HepG2 (cell line): ENCODE data around the gene SURF6. TPM values are rescaled to one million over a fixed set of nuclear protein-coding genes. Genes with fewer than 3 reads are reported as not detected.

Experiments
- AGO1 ChIP-seq: fragments of 200-400 bp; formaldehyde crosslinking; IDR thresholded peaks from 2 replicates; pipeline ENCODE4 v1.6.1; 2017; ENCODE audit warnings: mild to moderate bottlenecking, low read depth, low read length, moderate library complexity; ENCODE audit not compliant: poor library complexity, severe bottlenecking
- KDM2A ChIP-seq: sonication (generic); formaldehyde crosslinking; IDR thresholded peaks from 2 replicates; pipeline ENCODE4 v1.4.0; 2020; ENCODE audit warnings: low read depth, missing genetic modification reagents, borderline replicate concordance
- KDM6A ChIP-seq: IDR thresholded peaks from 2 replicates; pipeline ENCODE4 v1.6.1; 2016; ENCODE audit warnings: low read depth
- KLF13 ChIP-seq: sonication (generic); formaldehyde crosslinking; IDR thresholded peaks from 2 replicates; pipeline ENCODE4 v1.4.0; 2020; ENCODE audit warnings: mild to moderate bottlenecking, missing genetic modification reagents
- KLF6 ChIP-seq: IDR thresholded peaks from 2 replicates; pipeline ENCODE4 v1.8.0; 2016; ENCODE audit warnings: missing biosample characterization, missing genetic modification reagents
- MTA1 ChIP-seq: sonication (generic); formaldehyde crosslinking; IDR thresholded peaks from 2 replicates; pipeline ENCODE4 v1.4.0; 2020; ENCODE audit warnings: missing genetic modification reagents, mild to moderate bottlenecking, borderline replicate concordance
- PPARG ChIP-seq: conservative IDR thresholded peaks from 2 replicates; pipeline ENCODE4 v1.6.1; 2016; ENCODE audit warnings: missing biosample characterization, missing genetic modification reagents
- SRY ChIP-seq: sonication (generic); formaldehyde crosslinking; IDR thresholded peaks from 2 replicates; pipeline ENCODE4 v1.8.0; 2022; ENCODE audit warnings: mild to moderate bottlenecking, missing genetic modification reagents
- U2AF2 ChIP-seq: fragments of 200-400 bp; formaldehyde crosslinking; IDR thresholded peaks from 2 replicates; pipeline ENCODE4 v1.6.1; 2017; ENCODE audit warnings: low read depth, mild to moderate bottlenecking, low read length
- ZFP36 ChIP-seq: fragments of 150-350 bp; IDR thresholded peaks from 2 replicates; pipeline ENCODE4 v1.6.1; 2018; ENCODE audit warnings: borderline replicate concordance, low read length, low read depth; ENCODE audit not compliant: partially characterized antibody
- ZFY ChIP-seq: sonication (generic); formaldehyde crosslinking; IDR thresholded peaks from 2 replicates; pipeline ENCODE4 v1.4.0; 2020; ENCODE audit warnings: missing genetic modification reagents
- ZNF383 ChIP-seq: sonication (generic); formaldehyde crosslinking; IDR thresholded peaks from 2 replicates; pipeline ENCODE4 v1.4.0; 2020; ENCODE audit warnings: missing genetic modification reagents, mild to moderate bottlenecking, borderline replicate concordance
- ZNF441 ChIP-seq: sonication (generic); formaldehyde crosslinking; IDR thresholded peaks from 2 replicates; pipeline ENCODE4 v1.7.0; 2021; ENCODE audit warnings: missing genetic modification reagents, borderline replicate concordance
- ZNF510 ChIP-seq: sonication (generic); formaldehyde crosslinking; IDR thresholded peaks from 2 replicates; pipeline ENCODE4 v1.4.0; 2020; ENCODE audit warnings: low read depth, mild to moderate bottlenecking, missing genetic modification reagents
- ZNF652 ChIP-seq: IDR thresholded peaks from 2 replicates; pipeline ENCODE4 v1.6.1; 2016; ENCODE audit warnings: low read depth, borderline replicate concordance
- ZNF674 ChIP-seq: sonication (generic); formaldehyde crosslinking; IDR thresholded peaks from 2 replicates; pipeline ENCODE4 v1.5.0; 2020; ENCODE audit warnings: low read depth, mild to moderate bottlenecking, missing genetic modification reagents
- ZNF883 ChIP-seq: sonication (generic); formaldehyde crosslinking; IDR thresholded peaks from 2 replicates; pipeline ENCODE4 v1.5.1; 2020; ENCODE audit warnings: mild to moderate bottlenecking, missing genetic modification reagents; ENCODE audit errors: not compliant biosample characterization
- polyA plus RNA-seq, 8 experiments: library from polyadenylated mRNA; depleted of rRNA in 3 of 8; stranded (reverse) in 7 of 8; unstranded in 1 of 8; fragments of >200 nt; fragmentation: Illumina TruSeq in 4 of 8; extraction: Trizol in 4 of 8; gene quantifications; 2 replicates each; pipeline versions ENCODE4 v1.2.1 to v1.2.3, GENCODE V29; 2011 to 2016; ENCODE audit warnings: low read depth in 4 of 8, missing spikeins in 1 of 8, mixed read lengths in 1 of 8; ENCODE audit not compliant: insufficient read depth in 1 of 8
- total RNA-seq, 5 experiments: library from RNA; depleted of rRNA; stranded (reverse); fragments of >200 nt; fragmentation: Illumina TruSeq; extraction: Trizol; gene quantifications; 2 replicates each; pipeline ENCODE4 v1.2.3, GENCODE V29; 2016; ENCODE audit warnings: low read depth in 1 of 5
- TF ChIP-seq, protein P1 (sequence below): sonication (generic); formaldehyde crosslinking; conservative IDR thresholded peaks from 2 replicates; pipeline ENCODE4 v1.8.0; 2022; ENCODE audit warnings: mild to moderate bottlenecking, moderate library complexity, missing genetic modification reagents
- TF ChIP-seq, protein P2 (sequence below): IDR thresholded peaks from 2 replicates; pipeline ENCODE4 v1.6.1; 2016; ENCODE audit warnings: low read depth
- TF ChIP-seq, protein P3 (sequence below): sonication (generic); formaldehyde crosslinking; IDR thresholded peaks from 2 replicates; pipeline ENCODE4 v1.4.0; 2020; ENCODE audit warnings: missing genetic modification reagents, borderline replicate concordance
- TF ChIP-seq, protein P4 (sequence below): IDR thresholded peaks from 2 replicates; pipeline ENCODE4 v1.6.1; 2016; ENCODE audit warnings: missing biosample characterization, missing genetic modification reagents, low read depth

SURF6 gene
- total and polyA plus RNA-seq, 2 of the 13 experiments (the other 11 are each of a cell fraction or from before 2014, with no cell fraction given) = 5.9 to 14.7 TPM

DNA sequence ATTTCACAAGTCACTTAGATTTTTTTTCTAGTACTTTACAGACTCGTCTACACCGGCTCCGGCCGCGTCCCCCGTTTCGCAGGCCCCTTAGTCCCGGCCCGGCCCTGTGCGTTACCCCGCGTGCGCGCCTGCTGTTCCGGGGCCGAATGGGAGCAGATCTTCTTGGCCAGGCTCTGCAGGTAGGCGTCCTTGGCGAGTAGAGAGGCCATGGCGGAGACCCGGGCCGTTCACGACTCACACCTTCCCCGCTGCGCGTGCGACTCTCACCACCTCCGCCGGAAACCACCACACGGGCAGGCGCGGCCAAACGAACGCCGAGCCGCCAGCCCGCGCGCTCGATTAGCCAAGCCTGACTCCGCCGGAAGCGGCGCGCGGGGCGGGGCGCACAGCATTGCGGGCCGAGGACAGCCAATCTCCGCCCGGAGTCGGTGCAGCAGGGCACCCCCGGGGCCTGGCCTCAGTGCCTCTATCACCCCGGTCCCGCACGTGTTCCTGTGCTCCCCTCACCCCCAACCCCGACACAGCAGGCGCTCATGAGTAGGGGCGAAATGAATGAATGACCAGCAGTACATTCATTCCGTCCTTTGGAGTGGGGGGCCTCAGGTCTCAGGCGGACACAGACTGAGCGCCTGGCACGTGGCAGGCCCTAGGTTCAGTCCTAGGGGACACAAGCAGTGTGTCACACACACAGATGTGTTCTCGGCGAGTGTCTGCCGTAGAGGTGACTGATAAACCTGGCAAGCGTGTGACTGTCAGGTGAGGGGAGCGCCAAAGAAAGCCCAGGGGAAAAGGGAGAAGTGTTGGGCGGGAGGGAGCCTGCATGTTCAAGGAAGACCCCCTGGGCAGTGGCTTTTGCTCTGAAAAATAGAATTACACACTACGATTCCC is at the start of gene SURF6 (continued):
- TF ChIP-seq, protein P1, sequence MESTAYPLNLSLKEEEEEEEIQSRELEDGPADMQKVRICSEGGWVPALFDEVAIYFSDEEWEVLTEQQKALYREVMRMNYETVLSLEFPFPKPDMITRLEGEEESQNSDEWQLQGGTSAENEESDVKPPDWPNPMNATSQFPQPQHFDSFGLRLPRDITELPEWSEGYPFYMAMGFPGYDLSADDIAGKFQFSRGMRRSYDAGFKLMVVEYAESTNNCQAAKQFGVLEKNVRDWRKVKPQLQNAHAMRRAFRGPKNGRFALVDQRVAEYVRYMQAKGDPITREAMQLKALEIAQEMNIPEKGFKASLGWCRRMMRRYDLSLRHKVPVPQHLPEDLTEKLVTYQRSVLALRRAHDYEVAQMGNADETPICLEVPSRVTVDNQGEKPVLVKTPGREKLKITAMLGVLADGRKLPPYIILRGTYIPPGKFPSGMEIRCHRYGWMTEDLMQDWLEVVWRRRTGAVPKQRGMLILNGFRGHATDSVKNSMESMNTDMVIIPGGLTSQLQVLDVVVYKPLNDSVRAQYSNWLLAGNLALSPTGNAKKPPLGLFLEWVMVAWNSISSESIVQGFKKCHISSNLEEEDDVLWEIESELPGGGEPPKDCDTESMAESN = peak; percentile 92
- TF ChIP-seq ZNF674 (CRISPR knock-in tag) (no peak; the same call in 1 of the 2 replicates), U2AF2 (no peak), PPARG (CRISPR knock-in tag) (peak; percentile 59; the same call in 1 of the 2 replicates), ZNF441 (CRISPR knock-in tag) (peak; percentile 52; the same call in 1 of the 2 replicates), ZNF510 (CRISPR knock-in tag) (peak; percentile 95; the same call in 1 of the 2 replicates), KDM2A (CRISPR knock-in tag) (peak; percentile 100), ZNF652 (CRISPR knock-in tag) (peak; percentile 40; the same call in 1 of the 2 replicates), ZFY (peak; percentile 91), ZFP36 (no peak), AGO1 (peak; percentile 95), KDM6A (no peak), SRY (peak; percentile 28), MTA1 (peak; percentile 66; the same call in 1 of the 2 replicates), KLF6 (peak; percentile 71; the same call in 1 of the 2 replicates), ZNF383 (CRISPR knock-in tag) (no peak), ZNF883 (CRISPR knock-in tag) (peak; percentile 94), KLF13 (CRISPR knock-in tag) (no peak)
- TF ChIP-seq, protein P2, sequence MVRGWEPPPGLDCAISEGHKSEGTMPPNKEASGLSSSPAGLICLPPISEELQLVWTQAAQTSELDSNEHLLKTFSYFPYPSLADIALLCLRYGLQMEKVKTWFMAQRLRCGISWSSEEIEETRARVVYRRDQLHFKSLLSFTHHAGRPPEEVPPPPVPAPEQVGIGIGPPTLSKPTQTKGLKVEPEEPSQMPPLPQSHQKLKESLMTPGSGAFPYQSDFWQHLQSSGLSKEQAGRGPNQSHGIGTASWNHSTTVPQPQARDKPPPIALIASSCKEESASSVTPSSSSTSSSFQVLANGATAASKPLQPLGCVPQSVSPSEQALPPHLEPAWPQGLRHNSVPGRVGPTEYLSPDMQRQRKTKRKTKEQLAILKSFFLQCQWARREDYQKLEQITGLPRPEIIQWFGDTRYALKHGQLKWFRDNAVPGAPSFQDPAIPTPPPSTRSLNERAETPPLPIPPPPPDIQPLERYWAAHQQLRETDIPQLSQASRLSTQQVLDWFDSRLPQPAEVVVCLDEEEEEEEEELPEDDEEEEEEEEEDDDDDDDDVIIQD (CRISPR knock-in tag) = no peak
- TF ChIP-seq, protein P3, sequence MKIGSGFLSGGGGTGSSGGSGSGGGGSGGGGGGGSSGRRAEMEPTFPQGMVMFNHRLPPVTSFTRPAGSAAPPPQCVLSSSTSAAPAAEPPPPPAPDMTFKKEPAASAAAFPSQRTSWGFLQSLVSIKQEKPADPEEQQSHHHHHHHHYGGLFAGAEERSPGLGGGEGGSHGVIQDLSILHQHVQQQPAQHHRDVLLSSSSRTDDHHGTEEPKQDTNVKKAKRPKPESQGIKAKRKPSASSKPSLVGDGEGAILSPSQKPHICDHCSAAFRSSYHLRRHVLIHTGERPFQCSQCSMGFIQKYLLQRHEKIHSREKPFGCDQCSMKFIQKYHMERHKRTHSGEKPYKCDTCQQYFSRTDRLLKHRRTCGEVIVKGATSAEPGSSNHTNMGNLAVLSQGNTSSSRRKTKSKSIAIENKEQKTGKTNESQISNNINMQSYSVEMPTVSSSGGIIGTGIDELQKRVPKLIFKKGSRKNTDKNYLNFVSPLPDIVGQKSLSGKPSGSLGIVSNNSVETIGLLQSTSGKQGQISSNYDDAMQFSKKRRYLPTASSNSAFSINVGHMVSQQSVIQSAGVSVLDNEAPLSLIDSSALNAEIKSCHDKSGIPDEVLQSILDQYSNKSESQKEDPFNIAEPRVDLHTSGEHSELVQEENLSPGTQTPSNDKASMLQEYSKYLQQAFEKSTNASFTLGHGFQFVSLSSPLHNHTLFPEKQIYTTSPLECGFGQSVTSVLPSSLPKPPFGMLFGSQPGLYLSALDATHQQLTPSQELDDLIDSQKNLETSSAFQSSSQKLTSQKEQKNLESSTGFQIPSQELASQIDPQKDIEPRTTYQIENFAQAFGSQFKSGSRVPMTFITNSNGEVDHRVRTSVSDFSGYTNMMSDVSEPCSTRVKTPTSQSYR (CRISPR knock-in tag) = no peak
- TF ChIP-seq, protein P4, sequence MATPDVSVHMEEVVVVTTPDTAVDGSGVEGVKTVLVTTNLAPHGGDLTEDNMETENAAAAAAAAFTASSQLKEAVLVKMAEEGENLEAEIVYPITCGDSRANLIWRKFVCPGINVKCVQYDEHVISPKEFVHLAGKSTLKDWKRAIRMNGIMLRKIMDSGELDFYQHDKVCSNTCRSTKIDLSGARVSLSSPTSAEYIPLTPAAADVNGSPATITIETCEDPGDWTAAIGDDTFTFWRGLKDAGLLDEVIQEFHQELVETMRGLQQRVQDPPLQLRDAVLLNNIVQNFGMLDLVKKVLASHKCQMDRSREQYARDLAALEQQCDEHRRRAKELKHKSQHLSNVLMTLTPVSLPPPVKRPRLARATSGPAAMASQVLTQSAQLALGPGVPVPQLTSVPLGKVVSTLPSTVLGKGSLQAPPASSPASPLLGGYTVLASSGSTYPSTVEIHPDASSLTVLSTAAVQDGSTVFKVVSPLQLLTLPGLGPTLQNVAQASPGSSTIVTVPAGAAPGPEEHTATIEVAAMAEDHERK (CRISPR knock-in tag) = peak; percentile 78
